GM12878 (cell line): Measurements from ENCODE around the gene PTPRM. TPM values are rescaled to one million over a fixed set of nuclear protein-coding genes. Genes with fewer than 3 reads are reported as not detected.

Experiments used
- ATAC-seq: fragments of 200-7000 bp; cut with Tn5 transposase; 3 replicates; pipeline ENCODE4 v1.9.1; 2020; ENCODE audit warnings: mild to moderate bottlenecking, moderate library complexity
- BruUV-seq: library from RNA; stranded (reverse); fragments of 400-500 nt; replicated peaks from 2 replicates; lab custom pipeline; 2021; lab: Mats Ljungman, UMichigan
- CTCF ChIA-PET: fragments of 300-600 bp; sonication (Branson Sonifier 250); formaldehyde crosslinking; extraction: SDS; loops from one replicate; lab custom pipeline; 2021; ENCODE audit warnings: inconsistent platforms; lab: Yijun Ruan, JAX
- POLR2A ChIA-PET: fragments of 350-600 bp; formaldehyde crosslinking; extraction: SDS; loops from one replicate; lab custom pipeline; 2021; ENCODE audit warnings: inconsistent platforms; lab: Charles Lee
- RAD21 ChIA-PET: fragments of 300-600 bp; sonication (Branson Sonifier 250); formaldehyde crosslinking; loops from one replicate; lab custom pipeline; 2023; ENCODE audit warnings: antibody characterized with exemption; ENCODE audit not compliant: unreplicated experiment; lab: Charles Lee
- SMC1A ChIA-PET: fragments of 300-600 bp; sonication (Branson Sonifier 250); formaldehyde crosslinking; loops from one replicate; lab custom pipeline; 2023; ENCODE audit not compliant: unreplicated experiment, uncharacterized antibody; lab: Charles Lee
- DNase-seq: peaks from one replicate; pipeline ENCODE4 v3.0.0-alpha.2; 2011; ENCODE audit warnings: low read depth, low spot score
- FAIRE-seq: peaks from 3 replicates; lab custom pipeline; 2011; peaks lifted over from hg19 to GRCh38; lab: Jason Lieb, UNC
- H2AFZ ChIP-seq: 2 replicates; pipeline ENCODE4 v1.6.0; 2011; ENCODE audit warnings: low read depth, low read length, control low read depth; ENCODE audit not compliant: control insufficient read depth
- H3K27ac ChIP-seq: 2 replicates; pipeline ENCODE4 v1.5.1; 2011; ENCODE audit warnings: control low read depth; ENCODE audit not compliant: control insufficient read depth, insufficient read depth
- H3K27me3 ChIP-seq, 2 experiments: replicated peaks in 1 of 2; 2 replicates each; pipeline versions ENCODE4 v1.6.0 to v1.6.1; 2011; ENCODE audit warnings: low read length in 1 of 2; ENCODE audit not compliant: control insufficient read depth in 2 of 2, insufficient read depth in 2 of 2
- H3K36me3 ChIP-seq, 2 experiments: 2 replicates each; pipeline ENCODE4 v1.5.1; 2011; ENCODE audit warnings: low read length in 1 of 2; ENCODE audit not compliant: control insufficient read depth in 2 of 2, insufficient read depth in 2 of 2
- H3K4me1 ChIP-seq: 2 replicates; pipeline ENCODE4 v1.6.1; 2011; ENCODE audit warnings: mild to moderate bottlenecking, low read length, moderate library complexity, mixed read lengths; ENCODE audit not compliant: control insufficient read depth, insufficient read depth
- H3K4me2 ChIP-seq: 2 replicates; pipeline ENCODE4 v1.6.0; 2011; ENCODE audit warnings: control low read depth; ENCODE audit not compliant: control insufficient read depth, insufficient read depth
- H3K4me3 ChIP-seq: fragments of 200-600 bp; sonication (generic); 2 replicates; pipeline ENCODE4 v1.5.1; 2016
- H3K79me2 ChIP-seq: 2 replicates; pipeline ENCODE4 v1.6.0; 2011; ENCODE audit warnings: low read length; ENCODE audit not compliant: control insufficient read depth, insufficient read depth
- H3K9ac ChIP-seq: 2 replicates; pipeline ENCODE4 v1.8.0; 2011; ENCODE audit warnings: low read length, control low read depth, mixed read lengths; ENCODE audit not compliant: control insufficient read depth, insufficient read depth
- H3K9me3 ChIP-seq: replicated peaks from 3 replicates; pipeline ENCODE4 v1.5.1; 2011; ENCODE audit warnings: mild to moderate bottlenecking, low read length; ENCODE audit not compliant: control insufficient read depth, insufficient read depth
- H4K20me1 ChIP-seq: 2 replicates; pipeline ENCODE4 v1.6.0; 2011; ENCODE audit not compliant: control insufficient read depth, insufficient read depth
- CHD1 ChIP-seq: IDR thresholded peaks from 2 replicates; pipeline ENCODE4 v1.6.1; 2012; ENCODE audit warnings: low read depth, low read length, improper control_type of control experiment
- EED ChIP-seq: sonication (generic); IDR thresholded peaks from 2 replicates; pipeline ENCODE4 v1.6.1; 2016; ENCODE audit warnings: antibody characterized with exemption, low read depth
- HCFC1 ChIP-seq: fragments of 150-350 bp; IDR thresholded peaks from 2 replicates; pipeline ENCODE4 v1.6.1; 2014; ENCODE audit warnings: low read length
- IRF4 ChIP-seq: IDR thresholded peaks from 2 replicates; pipeline ENCODE4 v1.6.1; 2011; ENCODE audit warnings: low read depth, low read length
- JUNB ChIP-seq: IDR thresholded peaks from 2 replicates; pipeline ENCODE4 v1.6.1; 2016; ENCODE audit warnings: antibody characterized with exemption, mild to moderate bottlenecking
- MTA3 ChIP-seq: IDR thresholded peaks from 2 replicates; pipeline ENCODE4 v1.6.1; 2012; ENCODE audit warnings: low read length, inconsistent platforms, borderline replicate concordance
- NFXL1 ChIP-seq: fragments of 450-650 bp; IDR thresholded peaks from 2 replicates; pipeline ENCODE4 v1.6.1; 2017; ENCODE audit warnings: antibody characterized with exemption, mild to moderate bottlenecking, borderline replicate concordance
- PKNOX1 ChIP-seq: fragments of 450-650 bp; IDR thresholded peaks from 2 replicates; pipeline ENCODE4 v1.6.1; 2016; ENCODE audit warnings: mild to moderate bottlenecking
- SIN3A ChIP-seq: IDR thresholded peaks from 2 replicates; pipeline ENCODE4 v1.6.1; 2012; ENCODE audit warnings: low read depth, low read length, improper control_type of control experiment
- SMARCA5 ChIP-seq: fragments of 450-650 bp; IDR thresholded peaks from 2 replicates; pipeline ENCODE4 v1.6.1; 2017; ENCODE audit warnings: mild to moderate bottlenecking
- TBL1XR1 ChIP-seq: IDR thresholded peaks from 2 replicates; pipeline ENCODE4 v1.6.1; 2012; ENCODE audit warnings: low read depth, low read length, improper control_type of control experiment
- ZNF217 ChIP-seq: fragments of 450-650 bp; IDR thresholded peaks from 2 replicates; pipeline ENCODE4 v1.6.1; 2017; ENCODE audit warnings: antibody characterized with exemption, mild to moderate bottlenecking
- WGBS: methylation state at CpG from one replicate; pipeline ENCODE4 v1.1.6; 2016; ENCODE audit warnings: low lambda C conversion rate; ENCODE audit not compliant: insufficient replicate concordance, insufficient coverage; ENCODE audit errors: missing lambda C conversion rate; 5-methylcytosine and 5-hydroxymethylcytosine counted together
- in situ Hi-C: fragments of 300-500 bp; cut with MboI; formaldehyde crosslinking; loops from 9 replicates; pipeline ENCODE4 v1.14.3; 2018; ENCODE audit warnings: mixed read lengths
- intact Hi-C: fragments of 100-400 bp; cut with micrococcal nuclease; formaldehyde crosslinking; loops from one replicate; pipeline ENCODE4 v1.14.2; 2022; ENCODE audit not compliant: unreplicated experiment
- polyA plus RNA-seq, 11 experiments: library from polyadenylated mRNA; depleted of rRNA in 4 of 11; unstranded in 6 of 11; stranded (reverse) in 5 of 11; fragments of >200 nt; fragmentation: Nextera tagmentation in 4 of 11; fragmentation: Illumina TruSeq in 1 of 11; extraction: Ambion mirVana in 4 of 11; extraction: Trizol in 1 of 11; gene quantifications; 1 replicate in 1 of 11; 2 replicates in 10 of 11; pipeline versions ENCODE4 v1.2.1 to v1.2.3, GENCODE V29; 2011 to 2016; ENCODE audit warnings: inconsistent platforms in 2 of 11, missing spikeins in 2 of 11, low read depth in 1 of 11
- total RNA-seq, 4 experiments: library from RNA; depleted of rRNA in 3 of 4; stranded (reverse); fragments of >200 nt in 3 of 4; fragmentation: Illumina TruSeq in 1 of 4; extraction: Trizol in 1 of 4; gene quantifications; 2 replicates each; pipeline versions ENCODE4 v1.2.1 to v1.2.3, GENCODE V29; 2013 to 2021

The PTPRM gene
- total and polyA plus RNA-seq, 10 of the 15 experiments (the other 5 are each of a cell fraction or from before 2014, with no cell fraction given), result 0.07 to 22.6 (median 0.60) TPM

GRCh38 chr18:8194431-8194830 lies 627.3 kb downstream of the PTPRM start:
- Histone ChIP-seq H3K9ac (no peak overlapping the region), H3K4me2 (no peak overlapping the region), H3K79me2 (no peaks in the 10 kb centered on the region), H3K9me3 (no peaks in the 10 kb centered on the region), H3K4me3 (no peak overlapping the region), H3K27ac (no peak overlapping the region), H3K27me3 (no peaks in the 10 kb centered on the region; a peak in 1 of 4 replicates), H2AFZ (no peak overlapping the region), H4K20me1 (no peaks in the 10 kb centered on the region), H3K4me1 (no peaks in the 10 kb centered on the region), H3K36me3 (no peaks in the 10 kb centered on the region)
- intact Hi-C loops (no loop called here), in situ Hi-C loops (no loop called here)
- no peak for ATAC-seq
- RAD21 ChIA-PET, result interaction anchor here (1.4 kb wide), 1 partner anchor 66 kb away, joined by 3 read pairs; no protein-coding TSS in a partner anchor
- SMC1A ChIA-PET, result interaction anchor here (1.5 kb wide), 1 partner anchor 13 kb away, joined by 6 read pairs; no protein-coding TSS in a partner anchor
- CTCF ChIA-PET, result interaction anchor here (0.6 kb wide), 1 partner anchor 347 kb away, joined by 3 read pairs; no protein-coding TSS in a partner anchor
- no peak for DNase-seq
- FAIRE-seq, result no peak
- POLR2A ChIA-PET, result interaction anchor here (0.5 kb wide), 1 partner anchor 449 kb away, joined by 3 read pairs; no protein-coding TSS in a partner anchor
- no TSS peak for BruUV-seq
- 5% methylated on average over 6 of the region's 6 CpGs for WGBS
- TF ChIP-seq NFXL1, result no peak
- no peak for TF ChIP-seq CHD1
- TF ChIP-seq EED, result no peak
- TF ChIP-seq MTA3, result no peak
- no peak for TF ChIP-seq IRF4

- intact Hi-C loops, result no loop called here
- in situ Hi-C loops, result no loop called here
- ChIA-PET SMC1A (interaction anchor here (0.5 to 0.9 kb wide), 2 partner anchors 82 to 89 kb away, joined by 3 read pairs; no protein-coding TSS in a partner anchor), RAD21 (no interaction called here), CTCF (interaction anchor here (1.2 kb wide), 1 partner anchor 26 kb away, joined by 3 read pairs; no protein-coding TSS in a partner anchor), POLR2A (no interaction called here)
- Histone ChIP-seq H4K20me1 (no peaks in the 10 kb centered on the region), H3K27me3 (no peaks in the 10 kb centered on the region; a peak in 1 of 4 replicates), H3K9ac (no peak overlapping the region), H3K4me1 (no peaks in the 10 kb centered on the region), H3K79me2 (no peaks in the 10 kb centered on the region), H3K4me2 (no peak overlapping the region), H3K27ac (no peak overlapping the region), H3K4me3 (no peak overlapping the region), H3K36me3 (no peaks in the 10 kb centered on the region), H3K9me3 (no peaks in the 10 kb centered on the region), H2AFZ (no peak overlapping the region)
- FAIRE-seq (no peak), ATAC-seq (no peak), DNase-seq (no peak)
- TF ChIP-seq JUNB (no peak), ZNF217 (no peak), SIN3A (no peak), HCFC1 (no peak), SMARCA5 (no peak), TBL1XR1 (no peak), PKNOX1 (no peak)
- WGBS, result 63% methylated on average over 4 of the region's 4 CpGs
- BruUV-seq, result no TSS peak
These were observed 629.1 kb downstream of the PTPRM start for GRCh38 chr18:8196238-8196637.
